Uterus (tissue), 4 donors: ENCODE measurements around the gene ACIN1. TPM values are rescaled to one million over a fixed set of nuclear protein-coding genes. Genes with fewer than 3 reads are reported as not detected.
A peak's percentile ranks its signal among the peaks of the same experiment; 100 is the strongest.

Source experiments
- DNase-seq, 2 donors: peaks; one replicate each; pipeline ENCODE4 v3.0.0-alpha.2; 2019 to 2020
- H3K27ac ChIP-seq, 2 donors: fragments of 200-600 bp; sonication (generic); 1 replicate in 1 of 2; 2 replicates in 1 of 2; pipeline ENCODE4 v1.5.1; 2016 to 2018
- H3K27me3 ChIP-seq, 2 donors: fragments of 200-600 bp; sonication (generic); one replicate each; pipeline ENCODE4 v1.5.1; 2018 to 2019; ENCODE audit warnings: control low read depth in 1 of 2
- H3K36me3 ChIP-seq, 2 donors: fragments of 200-600 bp; sonication (generic); one replicate each; pipeline ENCODE4 v1.5.1; 2019; ENCODE audit warnings: control low read depth in 1 of 2
- H3K4me1 ChIP-seq, 2 donors: fragments of 200-600 bp; sonication (generic); one replicate each; pipeline ENCODE4 v1.5.1; 2018 to 2019; ENCODE audit warnings: control low read depth in 1 of 2
- H3K4me3 ChIP-seq, 2 donors: fragments of 200-600 bp; sonication (generic); 1 replicate in 1 of 2; 2 replicates in 1 of 2; pipeline ENCODE4 v1.5.1; 2018 to 2019; ENCODE audit warnings: mild to moderate bottlenecking in 1 of 2
- H3K9me3 ChIP-seq, 2 donors: fragments of 200-600 bp; sonication (generic); one replicate each; pipeline ENCODE4 v1.5.1; 2019; ENCODE audit warnings: control low read depth in 1 of 2
- CTCF ChIP-seq, 4 experiments: fragments of 200-600 bp in 2 of 4; fragments of 450-650 bp in 2 of 4; sonication (generic) in 2 of 4; IDR thresholded peaks; one replicate each; pipeline ENCODE4 v1.5.1; 2016 to 2019; ENCODE audit warnings: antibody characterized with exemption in 4 of 4, mild to moderate bottlenecking in 2 of 4, moderate library complexity in 1 of 4
- POLR2A ChIP-seq, 2 donors: fragments of 450-650 bp; IDR thresholded peaks; one replicate each; pipeline ENCODE4 v1.6.1; 2016; ENCODE audit warnings: antibody characterized with exemption in 2 of 2, mild to moderate bottlenecking in 1 of 2, moderate library complexity in 1 of 2
- intact Hi-C: fragments of 100-400 bp; cut with DNase I; formaldehyde crosslinking; loops from one replicate; pipeline ENCODE4 v1.15.1; 2023; ENCODE audit warnings: low total_unique reads
- total RNA-seq, 4 donors: library from RNA; depleted of rRNA in 3 of 4; stranded (reverse); fragments of >200 nt in 3 of 4; gene quantifications; one replicate each; pipeline versions ENCODE4 v1.1.0 to v1.2.4, GENCODE V29; 2014 to 2023
- donor health status: DM: yes; HTN: yes; CAD: no.

ACIN1 gene, protein sequence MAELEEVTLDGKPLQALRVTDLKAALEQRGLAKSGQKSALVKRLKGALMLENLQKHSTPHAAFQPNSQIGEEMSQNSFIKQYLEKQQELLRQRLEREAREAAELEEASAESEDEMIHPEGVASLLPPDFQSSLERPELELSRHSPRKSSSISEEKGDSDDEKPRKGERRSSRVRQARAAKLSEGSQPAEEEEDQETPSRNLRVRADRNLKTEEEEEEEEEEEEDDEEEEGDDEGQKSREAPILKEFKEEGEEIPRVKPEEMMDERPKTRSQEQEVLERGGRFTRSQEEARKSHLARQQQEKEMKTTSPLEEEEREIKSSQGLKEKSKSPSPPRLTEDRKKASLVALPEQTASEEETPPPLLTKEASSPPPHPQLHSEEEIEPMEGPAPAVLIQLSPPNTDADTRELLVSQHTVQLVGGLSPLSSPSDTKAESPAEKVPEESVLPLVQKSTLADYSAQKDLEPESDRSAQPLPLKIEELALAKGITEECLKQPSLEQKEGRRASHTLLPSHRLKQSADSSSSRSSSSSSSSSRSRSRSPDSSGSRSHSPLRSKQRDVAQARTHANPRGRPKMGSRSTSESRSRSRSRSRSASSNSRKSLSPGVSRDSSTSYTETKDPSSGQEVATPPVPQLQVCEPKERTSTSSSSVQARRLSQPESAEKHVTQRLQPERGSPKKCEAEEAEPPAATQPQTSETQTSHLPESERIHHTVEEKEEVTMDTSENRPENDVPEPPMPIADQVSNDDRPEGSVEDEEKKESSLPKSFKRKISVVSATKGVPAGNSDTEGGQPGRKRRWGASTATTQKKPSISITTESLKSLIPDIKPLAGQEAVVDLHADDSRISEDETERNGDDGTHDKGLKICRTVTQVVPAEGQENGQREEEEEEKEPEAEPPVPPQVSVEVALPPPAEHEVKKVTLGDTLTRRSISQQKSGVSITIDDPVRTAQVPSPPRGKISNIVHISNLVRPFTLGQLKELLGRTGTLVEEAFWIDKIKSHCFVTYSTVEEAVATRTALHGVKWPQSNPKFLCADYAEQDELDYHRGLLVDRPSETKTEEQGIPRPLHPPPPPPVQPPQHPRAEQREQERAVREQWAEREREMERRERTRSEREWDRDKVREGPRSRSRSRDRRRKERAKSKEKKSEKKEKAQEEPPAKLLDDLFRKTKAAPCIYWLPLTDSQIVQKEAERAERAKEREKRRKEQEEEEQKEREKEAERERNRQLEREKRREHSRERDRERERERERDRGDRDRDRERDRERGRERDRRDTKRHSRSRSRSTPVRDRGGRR
- 100 to 1,000 TPM in 2 of 4 donors, 10 to 100 TPM in 2; 52.3 to 194 (median 77.1) TPM for total RNA-seq

DNA sequence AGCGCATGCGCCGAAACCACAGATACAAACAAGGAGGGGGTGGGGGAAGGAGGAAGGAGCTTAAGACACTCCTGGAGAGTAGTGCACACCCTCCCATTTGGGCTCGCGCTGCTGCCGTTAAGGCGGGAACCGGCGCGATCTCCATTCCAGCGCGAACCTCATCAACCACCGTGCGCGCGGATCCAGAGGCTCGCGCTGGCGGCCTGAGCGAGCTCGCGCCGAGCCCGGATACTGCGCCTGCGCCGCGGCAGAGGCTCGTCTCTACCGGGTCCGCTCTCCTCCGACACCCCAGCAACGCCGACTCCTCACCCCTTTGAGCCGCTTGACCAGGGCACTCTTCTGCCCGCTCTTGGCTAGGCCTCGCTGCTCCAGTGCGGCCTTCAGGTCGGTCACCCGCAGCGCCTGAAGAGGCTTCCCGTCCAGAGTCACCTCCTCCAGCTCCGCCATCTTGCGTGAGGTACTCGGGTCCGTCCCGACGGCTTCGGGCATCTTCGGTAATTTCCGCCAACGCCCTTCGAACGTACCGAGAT lies at the start of gene ACIN1:
Gene ACIN1, minus strand, starts transcription at position 471 of the 530 bp plus-strand sequence. Its CDS starts 24 bp downstream, at position 447.
- H3K27me3 ChIP-seq = no peaks in the 10 kb centered on the region
- TF ChIP-seq POLR2A (IDR thresholded peaks at IDR 0.05) (peak; percentile 53 to 92), CTCF (IDR thresholded peaks at IDR 0.05) (no peak)
- peak in 1 of 2 donors; percentile 82 for DNase-seq
- intact Hi-C loops = no loop called here
- H3K4me3 ChIP-seq = peak within 1 kb of the TSS; percentile 92 to 99
- no peaks in the 10 kb centered on the region for H3K4me1 ChIP-seq
- H3K9me3 ChIP-seq = no peaks in the 10 kb centered on the region
- peak within 1 kb of the TSS; percentile 99 to 100 for H3K27ac ChIP-seq
- no peaks in the 10 kb centered on the region for H3K36me3 ChIP-seq

GRCh38 chr14:23143911-23144310 lies 49.0 kb upstream of the ACIN1 start:
- H3K27ac ChIP-seq = peak overlapping the region; percentile 96
- no peak overlapping the region for H3K4me3 ChIP-seq
- no peak for DNase-seq
- no peaks in the 10 kb centered on the region for H3K36me3 ChIP-seq
- intact Hi-C loops = no loop called here
- no peaks in the 10 kb centered on the region for H3K27me3 ChIP-seq
- H3K9me3 ChIP-seq = no peaks in the 10 kb centered on the region
- TF ChIP-seq POLR2A (IDR thresholded peaks at IDR 0.05) = no peak
- no peak for TF ChIP-seq CTCF (IDR thresholded peaks at IDR 0.05)
- H3K4me1 ChIP-seq = peaks cover 11 to 12% of the 10 kb centered on the region in 2 donors

DNA sequence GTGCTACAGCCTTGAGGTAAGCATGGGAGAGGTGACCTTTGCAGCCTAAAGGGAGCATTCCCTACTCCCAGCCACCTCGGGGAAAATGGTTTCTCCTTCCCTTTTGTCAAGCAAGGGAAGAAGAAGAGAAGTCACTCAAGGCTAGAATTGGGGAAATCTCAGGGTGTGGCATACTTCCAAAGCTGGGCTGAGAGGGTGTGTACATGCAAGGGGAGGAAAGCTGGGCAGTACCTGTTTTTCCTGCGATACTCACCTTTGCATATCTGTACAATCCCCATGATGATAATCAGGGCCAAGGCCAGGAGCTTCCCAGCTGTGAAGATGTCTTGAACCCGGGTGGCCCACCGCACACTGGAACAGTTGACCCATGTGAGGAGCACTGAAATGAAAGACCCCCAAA lies 47.9 kb upstream of the ACIN1 start:
- H3K4me3 ChIP-seq = no peak overlapping the region
- no peaks in the 10 kb centered on the region for H3K27me3 ChIP-seq
- peak overlapping the region; percentile 96 for H3K27ac ChIP-seq
- DNase-seq = no peak
- no peaks in the 10 kb centered on the region for H3K36me3 ChIP-seq
- TF ChIP-seq POLR2A (IDR thresholded peaks at IDR 0.05) = no peak
- no peak for TF ChIP-seq CTCF (IDR thresholded peaks at IDR 0.05)
- intact Hi-C loops = no loop called here
- H3K4me1 ChIP-seq = peaks cover 12% of the 10 kb centered on the region in 2 donors
- no peaks in the 10 kb centered on the region for H3K9me3 ChIP-seq

GRCh38 chr14:23141706-23142444 lies 46.9 kb upstream of the ACIN1 start:
- H3K36me3 ChIP-seq = no peaks in the 10 kb centered on the region
- no peaks in the 10 kb centered on the region for H3K27me3 ChIP-seq
- peak overlapping the region; percentile 96 for H3K27ac ChIP-seq
- H3K4me3 ChIP-seq = no peak overlapping the region
- no peaks in the 10 kb centered on the region for H3K9me3 ChIP-seq
- TF ChIP-seq CTCF (IDR thresholded peaks at IDR 0.05) (no peak), POLR2A (IDR thresholded peaks at IDR 0.05) (no peak)
- DNase-seq = peak; percentile 68
- intact Hi-C loops = no loop called here
- peaks cover 8 to 12% of the 10 kb centered on the region in 2 donors for H3K4me1 ChIP-seq
